WTC11 (cell line): Measurements from ENCODE around the gene VAMP3. TPM values are rescaled to one million over a fixed set of nuclear protein-coding genes. Genes with fewer than 3 reads are reported as not detected.

ENCODE experiments used
- ATAC-seq: fragments of 200-7000 bp; cut with Tn5 transposase; 2 replicates; pipeline ENCODE4 v1.10.0; 2021; ENCODE audit warnings: mild to moderate bottlenecking, moderate library complexity
- CTCF ChIA-PET: fragments of 300-600 bp; sonication (Branson Sonifier 250); formaldehyde crosslinking; loops from one replicate; lab custom pipeline; 2021; ENCODE audit warnings: antibody characterized with exemption; lab: Charles Lee
- POLR2A ChIA-PET: fragments of 350-600 bp; sonication (Branson Sonifier 250); formaldehyde crosslinking; loops from one replicate; lab custom pipeline; 2021; ENCODE audit warnings: antibody characterized with exemption; lab: Charles Lee
- DNase-seq: peaks from one replicate; pipeline ENCODE4 v3.0.0; 2021; ENCODE audit warnings: low spot score
- H3K27ac Mint-ChIP-seq: 2 replicates; pipeline ENCODE4 v1.8.0; 2021; ENCODE audit warnings: mixed read lengths
- H3K27me3 Mint-ChIP-seq: 2 replicates; pipeline ENCODE4 v1.8.0; 2021; ENCODE audit warnings: low read depth, mild to moderate bottlenecking, moderate library complexity, mixed read lengths
- H3K36me3 Mint-ChIP-seq: 2 replicates; pipeline ENCODE4 v1.8.0; 2021; ENCODE audit warnings: mixed read lengths
- H3K4me1 Mint-ChIP-seq: 2 replicates; pipeline ENCODE4 v1.8.0; 2022; ENCODE audit warnings: mixed read lengths
- H3K4me3 Mint-ChIP-seq: 2 replicates; pipeline ENCODE4 v1.8.0; 2021; ENCODE audit warnings: mild to moderate bottlenecking, moderate library complexity, mixed read lengths
- H3K9me3 Mint-ChIP-seq: 2 replicates; pipeline ENCODE4 v1.8.0; 2021; ENCODE audit warnings: mixed read lengths
- ATF1 ChIP-seq: sonication (generic); formaldehyde crosslinking; IDR thresholded peaks from 2 replicates; pipeline ENCODE4 v1.8.1; 2023; ENCODE audit warnings: mild to moderate bottlenecking, moderate library complexity, missing genetic modification reagents
- CREB1 ChIP-seq: sonication (generic); formaldehyde crosslinking; IDR thresholded peaks from 2 replicates; pipeline ENCODE4 v1.8.0; 2023; ENCODE audit warnings: mild to moderate bottlenecking, missing genetic modification reagents
- ELF4 ChIP-seq: sonication (generic); formaldehyde crosslinking; IDR thresholded peaks from 2 replicates; pipeline ENCODE4 v1.8.1; 2022; ENCODE audit warnings: low read depth, mild to moderate bottlenecking, moderate library complexity, missing genetic modification reagents
- ETV6 ChIP-seq: sonication (generic); formaldehyde crosslinking; IDR thresholded peaks from 2 replicates; pipeline ENCODE4 v1.8.1; 2022; ENCODE audit warnings: mild to moderate bottlenecking, missing genetic modification reagents
- FOXP1 ChIP-seq: sonication (generic); formaldehyde crosslinking; IDR thresholded peaks from 2 replicates; pipeline ENCODE4 v1.8.0; 2022; ENCODE audit warnings: missing genetic modification reagents, mild to moderate bottlenecking, moderate library complexity, borderline replicate concordance
- JAZF1 ChIP-seq: fragments of 250-450 bp; sonication (Bioruptor Pico); IDR thresholded peaks from 2 replicates; pipeline ENCODE4 v1.9.0; 2021; ENCODE audit warnings: moderate library complexity, mild to moderate bottlenecking, inconsistent platforms
- NR3C1 ChIP-seq: sonication (generic); formaldehyde crosslinking; conservative IDR thresholded peaks from 2 replicates; pipeline ENCODE4 v1.8.1; 2023; ENCODE audit warnings: low read depth, mild to moderate bottlenecking, missing genetic modification reagents
- SOX15 ChIP-seq: fragments of 250-450 bp; sonication (Bioruptor Pico); IDR thresholded peaks from 2 replicates; pipeline ENCODE4 v1.9.0; 2021; ENCODE audit warnings: mild to moderate bottlenecking
- ZNF263 ChIP-seq: sonication (generic); formaldehyde crosslinking; IDR thresholded peaks from 2 replicates; pipeline ENCODE4 v1.8.1; 2022; ENCODE audit warnings: low read depth, mild to moderate bottlenecking, moderate library complexity, missing genetic modification reagents
- ZNF317 ChIP-seq: sonication (generic); formaldehyde crosslinking; IDR thresholded peaks from 2 replicates; pipeline ENCODE4 v1.8.1; 2023; ENCODE audit warnings: low read depth, mild to moderate bottlenecking, moderate library complexity, missing genetic modification reagents, borderline replicate concordance
- total RNA-seq: library from RNA; stranded (reverse); gene quantifications from 3 replicates; pipeline ENCODE4 v1.2.3, GENCODE V29; 2021
- TF ChIP-seq, protein P1 (sequence below): sonication (generic); formaldehyde crosslinking; IDR thresholded peaks from 2 replicates; pipeline ENCODE4 v1.8.1; 2023; ENCODE audit warnings: mild to moderate bottlenecking, missing genetic modification reagents
- TF ChIP-seq, protein P2 (sequence below): fragments of 250-450 bp; sonication (Bioruptor Pico); IDR thresholded peaks from 2 replicates; pipeline ENCODE4 v1.9.0; 2021; ENCODE audit warnings: mild to moderate bottlenecking
- TF ChIP-seq, protein P3 (sequence below): sonication (generic); formaldehyde crosslinking; IDR thresholded peaks from 2 replicates; pipeline ENCODE4 v1.8.0; 2022; ENCODE audit warnings: missing genetic modification reagents
- TF ChIP-seq, protein P4 (sequence below): sonication (generic); formaldehyde crosslinking; IDR thresholded peaks from 2 replicates; pipeline ENCODE4 v1.8.0; 2023; ENCODE audit warnings: missing genetic modification reagents
- TF ChIP-seq, protein P5 (sequence below): fragments of 250-450 bp; sonication (Bioruptor Pico); IDR thresholded peaks from 2 replicates; pipeline ENCODE4 v1.9.0; 2021; ENCODE audit warnings: mild to moderate bottlenecking
- TF ChIP-seq, protein P6 (sequence below): sonication (generic); formaldehyde crosslinking; IDR thresholded peaks from 2 replicates; pipeline ENCODE4 v1.8.1; 2023; ENCODE audit warnings: mild to moderate bottlenecking, missing genetic modification reagents, moderate library complexity

The VAMP3 gene
- total RNA-seq, 1 experiment from 2014 or later: 40.2 TPM

DNA sequence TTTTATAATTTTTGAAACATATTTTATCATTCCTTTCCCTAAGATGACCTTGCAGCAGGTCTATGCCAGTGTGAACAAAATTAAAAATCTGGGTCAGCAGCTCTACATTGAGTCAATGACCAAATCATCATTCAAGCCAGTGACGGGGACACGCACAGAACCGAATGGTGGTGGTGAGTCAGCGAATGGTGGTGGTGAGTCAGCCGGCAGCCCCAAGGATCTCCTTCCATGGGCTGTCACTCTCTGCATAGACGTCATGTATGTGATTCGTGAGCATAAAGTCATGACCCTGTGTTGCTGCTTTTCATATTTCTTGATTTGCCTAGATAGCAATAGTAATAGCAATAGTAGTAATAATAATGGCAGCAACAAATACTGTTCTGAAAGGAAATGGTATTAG, 39.3 kb downstream of the VAMP3 start:
- CTCF ChIA-PET: no interaction called here
- peaks cover 25% of the 10 kb centered on the region for H3K9me3 Mint-ChIP-seq
- H3K36me3 Mint-ChIP-seq: peaks cover 36% of the 10 kb centered on the region
- POLR2A ChIA-PET: no interaction called here
- H3K27ac Mint-ChIP-seq: no peak overlapping the region
- DNase-seq (no peak), ATAC-seq (no peak)
- no peak overlapping the region for H3K4me3 Mint-ChIP-seq
- no peak for TF ChIP-seq ELF4 (CRISPR knock-in tag)
- TF ChIP-seq NR3C1 (CRISPR knock-in tag): no peak
- TF ChIP-seq SOX15 (CRISPR knock-in tag): no peak
- TF ChIP-seq, protein P1, sequence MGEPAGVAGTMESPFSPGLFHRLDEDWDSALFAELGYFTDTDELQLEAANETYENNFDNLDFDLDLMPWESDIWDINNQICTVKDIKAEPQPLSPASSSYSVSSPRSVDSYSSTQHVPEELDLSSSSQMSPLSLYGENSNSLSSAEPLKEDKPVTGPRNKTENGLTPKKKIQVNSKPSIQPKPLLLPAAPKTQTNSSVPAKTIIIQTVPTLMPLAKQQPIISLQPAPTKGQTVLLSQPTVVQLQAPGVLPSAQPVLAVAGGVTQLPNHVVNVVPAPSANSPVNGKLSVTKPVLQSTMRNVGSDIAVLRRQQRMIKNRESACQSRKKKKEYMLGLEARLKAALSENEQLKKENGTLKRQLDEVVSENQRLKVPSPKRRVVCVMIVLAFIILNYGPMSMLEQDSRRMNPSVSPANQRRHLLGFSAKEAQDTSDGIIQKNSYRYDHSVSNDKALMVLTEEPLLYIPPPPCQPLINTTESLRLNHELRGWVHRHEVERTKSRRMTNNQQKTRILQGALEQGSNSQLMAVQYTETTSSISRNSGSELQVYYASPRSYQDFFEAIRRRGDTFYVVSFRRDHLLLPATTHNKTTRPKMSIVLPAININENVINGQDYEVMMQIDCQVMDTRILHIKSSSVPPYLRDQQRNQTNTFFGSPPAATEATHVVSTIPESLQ (CRISPR knock-in tag): no peak
- no peak for TF ChIP-seq JAZF1 (CRISPR knock-in tag)
- TF ChIP-seq, protein P2, sequence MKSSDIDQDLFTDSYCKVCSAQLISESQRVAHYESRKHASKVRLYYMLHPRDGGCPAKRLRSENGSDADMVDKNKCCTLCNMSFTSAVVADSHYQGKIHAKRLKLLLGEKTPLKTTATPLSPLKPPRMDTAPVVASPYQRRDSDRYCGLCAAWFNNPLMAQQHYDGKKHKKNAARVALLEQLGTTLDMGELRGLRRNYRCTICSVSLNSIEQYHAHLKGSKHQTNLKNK: no peak
- TF ChIP-seq, protein P3, sequence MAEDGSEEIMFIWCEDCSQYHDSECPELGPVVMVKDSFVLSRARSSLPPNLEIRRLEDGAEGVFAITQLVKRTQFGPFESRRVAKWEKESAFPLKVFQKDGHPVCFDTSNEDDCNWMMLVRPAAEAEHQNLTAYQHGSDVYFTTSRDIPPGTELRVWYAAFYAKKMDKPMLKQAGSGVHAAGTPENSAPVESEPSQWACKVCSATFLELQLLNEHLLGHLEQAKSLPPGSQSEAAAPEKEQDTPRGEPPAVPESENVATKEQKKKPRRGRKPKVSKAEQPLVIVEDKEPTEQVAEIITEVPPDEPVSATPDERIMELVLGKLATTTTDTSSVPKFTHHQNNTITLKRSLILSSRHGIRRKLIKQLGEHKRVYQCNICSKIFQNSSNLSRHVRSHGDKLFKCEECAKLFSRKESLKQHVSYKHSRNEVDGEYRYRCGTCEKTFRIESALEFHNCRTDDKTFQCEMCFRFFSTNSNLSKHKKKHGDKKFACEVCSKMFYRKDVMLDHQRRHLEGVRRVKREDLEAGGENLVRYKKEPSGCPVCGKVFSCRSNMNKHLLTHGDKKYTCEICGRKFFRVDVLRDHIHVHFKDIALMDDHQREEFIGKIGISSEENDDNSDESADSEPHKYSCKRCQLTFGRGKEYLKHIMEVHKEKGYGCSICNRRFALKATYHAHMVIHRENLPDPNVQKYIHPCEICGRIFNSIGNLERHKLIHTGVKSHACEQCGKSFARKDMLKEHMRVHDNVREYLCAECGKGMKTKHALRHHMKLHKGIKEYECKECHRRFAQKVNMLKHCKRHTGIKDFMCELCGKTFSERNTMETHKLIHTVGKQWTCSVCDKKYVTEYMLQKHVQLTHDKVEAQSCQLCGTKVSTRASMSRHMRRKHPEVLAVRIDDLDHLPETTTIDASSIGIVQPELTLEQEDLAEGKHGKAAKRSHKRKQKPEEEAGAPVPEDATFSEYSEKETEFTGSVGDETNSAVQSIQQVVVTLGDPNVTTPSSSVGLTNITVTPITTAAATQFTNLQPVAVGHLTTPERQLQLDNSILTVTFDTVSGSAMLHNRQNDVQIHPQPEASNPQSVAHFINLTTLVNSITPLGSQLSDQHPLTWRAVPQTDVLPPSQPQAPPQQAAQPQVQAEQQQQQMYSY (CRISPR knock-in tag): no peak
- TF ChIP-seq ZNF317 (CRISPR knock-in tag): no peak
- peaks cover 6% of the 10 kb centered on the region; the same call in 1 of the 2 replicates for H3K27me3 Mint-ChIP-seq
- H3K4me1 Mint-ChIP-seq: no peaks in the 10 kb centered on the region

DNA sequence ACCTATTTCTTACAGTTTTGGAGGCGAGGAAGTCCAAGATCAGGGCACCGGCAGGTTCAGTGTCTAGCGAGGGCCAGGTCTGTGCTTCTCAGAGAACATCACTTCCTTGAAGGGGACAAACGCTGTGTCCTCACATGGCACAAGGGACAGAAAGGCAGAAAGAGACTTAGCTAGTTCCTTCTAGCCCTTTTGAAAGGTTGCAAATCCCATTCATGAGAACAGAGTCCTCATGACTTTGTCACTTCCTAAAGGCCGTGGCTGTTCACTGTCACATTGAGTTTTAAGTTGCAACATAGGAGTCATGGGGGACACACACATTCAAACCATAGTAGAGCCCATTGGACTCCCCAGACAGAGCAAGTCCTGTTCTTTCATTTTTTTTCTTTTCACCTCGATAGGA, 40.4 kb downstream of the VAMP3 start:
- Mint-ChIP-seq H3K27ac (no peak overlapping the region), H3K27me3 (peaks cover 6% of the 10 kb centered on the region; the same call in 1 of the 2 replicates), H3K4me1 (no peaks in the 10 kb centered on the region), H3K36me3 (peaks cover 36% of the 10 kb centered on the region), H3K4me3 (no peak overlapping the region), H3K9me3 (peaks cover 25% of the 10 kb centered on the region)
- no peak for ATAC-seq
- no peak for DNase-seq
- POLR2A ChIA-PET: no interaction called here
- CTCF ChIA-PET: no interaction called here
- TF ChIP-seq, protein P3 (CRISPR knock-in tag): no peak
- TF ChIP-seq, protein P1 (CRISPR knock-in tag): no peak
- TF ChIP-seq FOXP1 (CRISPR knock-in tag): no peak
- TF ChIP-seq ELF4 (CRISPR knock-in tag): no peak
- no peak for TF ChIP-seq ZNF263 (CRISPR knock-in tag)
- TF ChIP-seq, protein P4, sequence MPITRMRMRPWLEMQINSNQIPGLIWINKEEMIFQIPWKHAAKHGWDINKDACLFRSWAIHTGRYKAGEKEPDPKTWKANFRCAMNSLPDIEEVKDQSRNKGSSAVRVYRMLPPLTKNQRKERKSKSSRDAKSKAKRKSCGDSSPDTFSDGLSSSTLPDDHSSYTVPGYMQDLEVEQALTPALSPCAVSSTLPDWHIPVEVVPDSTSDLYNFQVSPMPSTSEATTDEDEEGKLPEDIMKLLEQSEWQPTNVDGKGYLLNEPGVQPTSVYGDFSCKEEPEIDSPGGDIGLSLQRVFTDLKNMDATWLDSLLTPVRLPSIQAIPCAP: no peak
- TF ChIP-seq, protein P5, sequence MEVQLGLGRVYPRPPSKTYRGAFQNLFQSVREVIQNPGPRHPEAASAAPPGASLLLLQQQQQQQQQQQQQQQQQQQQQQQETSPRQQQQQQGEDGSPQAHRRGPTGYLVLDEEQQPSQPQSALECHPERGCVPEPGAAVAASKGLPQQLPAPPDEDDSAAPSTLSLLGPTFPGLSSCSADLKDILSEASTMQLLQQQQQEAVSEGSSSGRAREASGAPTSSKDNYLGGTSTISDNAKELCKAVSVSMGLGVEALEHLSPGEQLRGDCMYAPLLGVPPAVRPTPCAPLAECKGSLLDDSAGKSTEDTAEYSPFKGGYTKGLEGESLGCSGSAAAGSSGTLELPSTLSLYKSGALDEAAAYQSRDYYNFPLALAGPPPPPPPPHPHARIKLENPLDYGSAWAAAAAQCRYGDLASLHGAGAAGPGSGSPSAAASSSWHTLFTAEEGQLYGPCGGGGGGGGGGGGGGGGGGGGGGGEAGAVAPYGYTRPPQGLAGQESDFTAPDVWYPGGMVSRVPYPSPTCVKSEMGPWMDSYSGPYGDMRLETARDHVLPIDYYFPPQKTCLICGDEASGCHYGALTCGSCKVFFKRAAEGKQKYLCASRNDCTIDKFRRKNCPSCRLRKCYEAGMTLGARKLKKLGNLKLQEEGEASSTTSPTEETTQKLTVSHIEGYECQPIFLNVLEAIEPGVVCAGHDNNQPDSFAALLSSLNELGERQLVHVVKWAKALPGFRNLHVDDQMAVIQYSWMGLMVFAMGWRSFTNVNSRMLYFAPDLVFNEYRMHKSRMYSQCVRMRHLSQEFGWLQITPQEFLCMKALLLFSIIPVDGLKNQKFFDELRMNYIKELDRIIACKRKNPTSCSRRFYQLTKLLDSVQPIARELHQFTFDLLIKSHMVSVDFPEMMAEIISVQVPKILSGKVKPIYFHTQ (CRISPR knock-in tag): no peak
- no peak for TF ChIP-seq ATF1
- TF ChIP-seq, protein P6, sequence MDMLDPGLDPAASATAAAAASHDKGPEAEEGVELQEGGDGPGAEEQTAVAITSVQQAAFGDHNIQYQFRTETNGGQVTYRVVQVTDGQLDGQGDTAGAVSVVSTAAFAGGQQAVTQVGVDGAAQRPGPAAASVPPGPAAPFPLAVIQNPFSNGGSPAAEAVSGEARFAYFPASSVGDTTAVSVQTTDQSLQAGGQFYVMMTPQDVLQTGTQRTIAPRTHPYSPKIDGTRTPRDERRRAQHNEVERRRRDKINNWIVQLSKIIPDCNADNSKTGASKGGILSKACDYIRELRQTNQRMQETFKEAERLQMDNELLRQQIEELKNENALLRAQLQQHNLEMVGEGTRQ: no peak
- TF ChIP-seq ETV6 (CRISPR knock-in tag): no peak
- TF ChIP-seq CREB1 (CRISPR knock-in tag): no peak
- TF ChIP-seq ZNF317 (CRISPR knock-in tag): no peak
